NCI-H1694 (cell line): ENCODE measurements around the gene NGEF.

ENCODE experiments used
- DNase-seq: peaks from one replicate; lab custom pipeline; 2025; lab: John Stamatoyannopoulos, UW

The NGEF gene

GRCh38 chr2:232898592-232899543, 114.2 kb downstream of the NGEF start:
- no peak for DNase-seq

GRCh38 chr2:232897598-232898408, 115.3 kb downstream of the NGEF start:
- DNase-seq, result no peak

- DNase-seq, result no peak
Observed at GRCh38 chr2:232896720-232897597, 116.1 kb downstream of the NGEF start.

- no peak for DNase-seq
Observed at GRCh38 chr2:232896111-232896510, 116.9 kb downstream of the NGEF start.

- no peak for DNase-seq
Observed at GRCh38 chr2:232894746-232895145, 118.3 kb downstream of the NGEF start.

GRCh38 chr2:232894251-232894650, 118.8 kb downstream of the NGEF start:
- DNase-seq, result no peak

GRCh38 chr2:232893834-232894233, 119.2 kb downstream of the NGEF start:
- DNase-seq, result no peak

- no peak for DNase-seq
Observed at GRCh38 chr2:232892843-232893242, 120.2 kb downstream of the NGEF start.

GRCh38 chr2:232892221-232892620, 120.8 kb downstream of the NGEF start:
- DNase-seq, result no peak

- no peak for DNase-seq
Observed at GRCh38 chr2:232891621-232892071, 121.4 kb downstream of the NGEF start.

GRCh38 chr2:232890896-232891601, 122.0 kb downstream of the NGEF start:
- DNase-seq, result no peak

GRCh38 chr2:232890536-232890895, 122.5 kb downstream of the NGEF start:
- no peak for DNase-seq

GRCh38 chr2:232889876-232890401, 123.1 kb downstream of the NGEF start:
- no peak for DNase-seq

- DNase-seq, result no peak
Observed at GRCh38 chr2:232888839-232889529, 124.1 kb downstream of the NGEF start.

GRCh38 chr2:232888099-232888836, 124.8 kb downstream of the NGEF start:
- DNase-seq, result no peak

- no peak for DNase-seq
Observed at GRCh38 chr2:232887171-232887850, 125.7 kb downstream of the NGEF start.

- DNase-seq, result no peak
Observed at GRCh38 chr2:232886632-232887031, 126.4 kb downstream of the NGEF start.

- DNase-seq, result no peak
Observed at GRCh38 chr2:232886176-232886575, 126.9 kb downstream of the NGEF start.
